Measurements from ENCODE around the gene RGR.

Gene RGR

GRCh38 chr10:84211566-84211965, 33.3 kb upstream of the RGR start:
- H3K27me3 Mint-ChIP-seq: peaks cover 5% of the 10 kb centered on the region
- H3K4me1 Mint-ChIP-seq (ENCODE audit: low read depth): no peaks in the 10 kb centered on the region
- no peak overlapping the region for H3K4me3 Mint-ChIP-seq
- no peaks in the 10 kb centered on the region for H3K9me3 Mint-ChIP-seq (ENCODE audit: low read depth)
- H3K36me3 Mint-ChIP-seq: no peaks in the 10 kb centered on the region
- H3K27ac Mint-ChIP-seq: no peak overlapping the region

GRCh38 chr10:84212014-84212413, 32.8 kb upstream of the RGR start:
- no peak overlapping the region for H3K27ac Mint-ChIP-seq
- no peaks in the 10 kb centered on the region for H3K9me3 Mint-ChIP-seq (ENCODE audit: low read depth)
- peaks cover 2% of the 10 kb centered on the region for H3K27me3 Mint-ChIP-seq
- H3K4me3 Mint-ChIP-seq: no peak overlapping the region
- H3K4me1 Mint-ChIP-seq (ENCODE audit: low read depth): no peaks in the 10 kb centered on the region
- no peaks in the 10 kb centered on the region for H3K36me3 Mint-ChIP-seq

GRCh38 chr10:84213076-84213475, 31.8 kb upstream of the RGR start:
- Mint-ChIP-seq H3K36me3 (no peaks in the 10 kb centered on the region), H3K27ac (no peak overlapping the region)

GRCh38 chr10:84214046-84214572, 30.7 kb upstream of the RGR start:
- Mint-ChIP-seq H3K4me1 (ENCODE audit: low read depth) (no peaks in the 10 kb centered on the region), H3K27ac (no peak overlapping the region), H3K36me3 (no peaks in the 10 kb centered on the region), H3K4me3 (no peak overlapping the region), H3K9me3 (ENCODE audit: low read depth) (no peaks in the 10 kb centered on the region), H3K27me3 (no peaks in the 10 kb centered on the region)

More at GRCh38 chr10:84213076-84213475, 31.8 kb upstream of the RGR start:
- Mint-ChIP-seq H3K9me3 (ENCODE audit: low read depth) (no peaks in the 10 kb centered on the region), H3K4me1 (ENCODE audit: low read depth) (no peaks in the 10 kb centered on the region), H3K27me3 (peaks cover 2% of the 10 kb centered on the region), H3K4me3 (no peak overlapping the region)

- no peaks in the 10 kb centered on the region for H3K27me3 Mint-ChIP-seq
- H3K4me3 Mint-ChIP-seq: no peak overlapping the region
- H3K27ac Mint-ChIP-seq: no peak overlapping the region
- no peaks in the 10 kb centered on the region for H3K36me3 Mint-ChIP-seq
- H3K4me1 Mint-ChIP-seq (ENCODE audit: low read depth): no peaks in the 10 kb centered on the region
- peaks cover 5% of the 10 kb centered on the region for H3K9me3 Mint-ChIP-seq (ENCODE audit: low read depth)
Observed at GRCh38 chr10:84214612-84215235, 30.1 kb upstream of the RGR start.

GRCh38 chr10:84216834-84217233, 28.0 kb upstream of the RGR start:
- Mint-ChIP-seq H3K27ac (no peak overlapping the region), H3K9me3 (ENCODE audit: low read depth) (peaks cover 5% of the 10 kb centered on the region), H3K27me3 (no peaks in the 10 kb centered on the region), H3K36me3 (no peaks in the 10 kb centered on the region), H3K4me3 (no peak overlapping the region), H3K4me1 (ENCODE audit: low read depth) (no peaks in the 10 kb centered on the region)

GRCh38 chr10:84217746-84218145, 27.1 kb upstream of the RGR start:
- Mint-ChIP-seq H3K27ac (no peak overlapping the region), H3K4me1 (ENCODE audit: low read depth) (no peaks in the 10 kb centered on the region), H3K4me3 (no peak overlapping the region), H3K9me3 (ENCODE audit: low read depth) (peaks cover 5% of the 10 kb centered on the region), H3K27me3 (no peaks in the 10 kb centered on the region), H3K36me3 (no peaks in the 10 kb centered on the region)

GRCh38 chr10:84221916-84222315, 22.9 kb upstream of the RGR start:
- H3K4me3 Mint-ChIP-seq: no peak overlapping the region
- H3K4me1 Mint-ChIP-seq (ENCODE audit: low read depth): no peaks in the 10 kb centered on the region
- no peaks in the 10 kb centered on the region for H3K36me3 Mint-ChIP-seq
- H3K27me3 Mint-ChIP-seq: peaks cover 4% of the 10 kb centered on the region
- no peak overlapping the region for H3K27ac Mint-ChIP-seq
- H3K9me3 Mint-ChIP-seq (ENCODE audit: low read depth): peaks cover 5% of the 10 kb centered on the region

GRCh38 chr10:84224411-84225028, 20.3 kb upstream of the RGR start:
- Mint-ChIP-seq H3K27ac (no peak overlapping the region), H3K4me1 (ENCODE audit: low read depth) (no peaks in the 10 kb centered on the region), H3K9me3 (ENCODE audit: low read depth) (peaks cover under 1% of the 10 kb centered on the region), H3K27me3 (peaks cover 8% of the 10 kb centered on the region), H3K36me3 (no peaks in the 10 kb centered on the region), H3K4me3 (no peak overlapping the region)

GRCh38 chr10:84225427-84226173, 19.3 kb upstream of the RGR start, which contains the start of gene LRIT2:
TSS of gene LRIT2 (minus strand) at chr10:84225544. CDS start at chr10:84225520, 24 bp downstream.
- H3K27me3 Mint-ChIP-seq: peaks cover 11% of the 10 kb centered on the region
- H3K27ac Mint-ChIP-seq: no peak within 1 kb of the TSS
- H3K4me3 Mint-ChIP-seq: no peak within 1 kb of the TSS
- no peaks in the 10 kb centered on the region for H3K9me3 Mint-ChIP-seq (ENCODE audit: low read depth)
- no peaks in the 10 kb centered on the region for H3K4me1 Mint-ChIP-seq (ENCODE audit: low read depth)
- H3K36me3 Mint-ChIP-seq: no peaks in the 10 kb centered on the region

- peaks cover 11% of the 10 kb centered on the region for H3K27me3 Mint-ChIP-seq
- H3K4me1 Mint-ChIP-seq (ENCODE audit: low read depth): no peaks in the 10 kb centered on the region
- H3K27ac Mint-ChIP-seq: no peak overlapping the region
- no peaks in the 10 kb centered on the region for H3K36me3 Mint-ChIP-seq
- no peak overlapping the region for H3K4me3 Mint-ChIP-seq
- H3K9me3 Mint-ChIP-seq (ENCODE audit: low read depth): no peaks in the 10 kb centered on the region
Observed at GRCh38 chr10:84226616-84227015, 18.2 kb upstream of the RGR start.

- H3K27me3 Mint-ChIP-seq: peaks cover 11% of the 10 kb centered on the region
- H3K27ac Mint-ChIP-seq: no peak overlapping the region
- H3K4me3 Mint-ChIP-seq: no peak overlapping the region
- H3K4me1 Mint-ChIP-seq (ENCODE audit: low read depth): no peaks in the 10 kb centered on the region
- no peaks in the 10 kb centered on the region for H3K36me3 Mint-ChIP-seq
- H3K9me3 Mint-ChIP-seq (ENCODE audit: low read depth): no peaks in the 10 kb centered on the region
Observed at GRCh38 chr10:84227810-84228209, 17.0 kb upstream of the RGR start.

GRCh38 chr10:84230359-84230758, 14.5 kb upstream of the RGR start:
- Mint-ChIP-seq H3K4me1 (ENCODE audit: low read depth) (no peaks in the 10 kb centered on the region), H3K27me3 (peaks cover 7% of the 10 kb centered on the region)

GRCh38 chr10:84232376-84232775, 12.5 kb upstream of the RGR start:
- Mint-ChIP-seq H3K4me3 (no peak overlapping the region), H3K27me3 (peaks cover 8% of the 10 kb centered on the region), H3K4me1 (ENCODE audit: low read depth) (no peaks in the 10 kb centered on the region), H3K36me3 (no peaks in the 10 kb centered on the region), H3K27ac (no peak overlapping the region), H3K9me3 (ENCODE audit: low read depth) (no peaks in the 10 kb centered on the region)

More at GRCh38 chr10:84230359-84230758, 14.5 kb upstream of the RGR start:
- Mint-ChIP-seq H3K9me3 (ENCODE audit: low read depth) (no peaks in the 10 kb centered on the region), H3K27ac (no peak overlapping the region), H3K36me3 (no peaks in the 10 kb centered on the region), H3K4me3 (no peak overlapping the region)

GRCh38 chr10:84233940-84234339, 10.9 kb upstream of the RGR start:
- H3K27me3 Mint-ChIP-seq: peaks cover 5% of the 10 kb centered on the region

More at GRCh38 chr10:84233940-84234339, 10.9 kb upstream of the RGR start:
- no peaks in the 10 kb centered on the region for H3K4me1 Mint-ChIP-seq (ENCODE audit: low read depth)
- H3K27ac Mint-ChIP-seq: no peak overlapping the region
- H3K9me3 Mint-ChIP-seq (ENCODE audit: low read depth): no peaks in the 10 kb centered on the region
- H3K36me3 Mint-ChIP-seq: no peaks in the 10 kb centered on the region
- no peak overlapping the region for H3K4me3 Mint-ChIP-seq
